Lung (tissue), 12 donors: ENCODE measurements around the gene ULK4. TPM values are rescaled to one million over a fixed set of nuclear protein-coding genes. Genes with fewer than 3 reads are reported as not detected.
"Not testable (repeated sequence)": the region's sequence is repeated elsewhere in the genome, so short reads cannot be mapped to it uniquely, and the experiment has no call there.

Experiments used
- ATAC-seq: fragments of 200-7000 bp; cut with Tn5 transposase; one replicate; pipeline ENCODE4 v1.9.1; 2020; ENCODE audit warnings: moderate number of reproducible peaks; ENCODE audit not compliant: insufficient read depth, low FRiP score
- DNase-seq, 3 donors: peaks; one replicate each; pipeline ENCODE4 v3.0.0-alpha.2; 2013 to 2017
- H3K27ac ChIP-seq, 2 donors: one replicate each; pipeline ENCODE4 v1.5.1; 2013; ENCODE audit warnings: mild to moderate bottlenecking in 2 of 2, moderate library complexity in 2 of 2, control low read depth in 1 of 2, inconsistent platforms in 1 of 2, low read depth in 1 of 2, low read length in 1 of 2
- H3K27me3 ChIP-seq, 3 donors: one replicate each; pipeline ENCODE4 v1.5.1; 2013; ENCODE audit warnings: low read length in 2 of 3; ENCODE audit not compliant: control insufficient read depth in 3 of 3, insufficient read depth in 3 of 3
- H3K36me3 ChIP-seq, 4 donors: one replicate each; pipeline ENCODE4 v1.5.1; 2013; ENCODE audit warnings: low read length in 4 of 4, mild to moderate bottlenecking in 1 of 4, moderate library complexity in 1 of 4; ENCODE audit not compliant: control insufficient read depth in 4 of 4, insufficient read depth in 4 of 4
- H3K4me1 ChIP-seq, 5 donors: one replicate each; pipeline ENCODE4 v1.5.1; 2013; ENCODE audit warnings: low read length in 5 of 5, mild to moderate bottlenecking in 2 of 5, moderate library complexity in 1 of 5; ENCODE audit not compliant: control insufficient read depth in 5 of 5, insufficient read depth in 5 of 5
- H3K4me3 ChIP-seq: one replicate; pipeline ENCODE4 v1.5.1; 2013; ENCODE audit warnings: mild to moderate bottlenecking, control low read depth, moderate library complexity
- H3K9ac ChIP-seq, 2 donors: one replicate each; pipeline ENCODE4 v1.5.1; 2013; ENCODE audit warnings: low read length in 2 of 2, control low read depth in 1 of 2; ENCODE audit not compliant: insufficient read depth in 1 of 2
- H3K9me3 ChIP-seq, 4 donors: one replicate each; pipeline ENCODE4 v1.5.1; 2013; ENCODE audit warnings: low read length in 3 of 4, mild to moderate bottlenecking in 1 of 4, moderate library complexity in 1 of 4; ENCODE audit not compliant: control insufficient read depth in 4 of 4, insufficient read depth in 3 of 4
- WGBS, 2 donors: extraction: QIAGEN DNeasy Blood & Tissue Kit; methylation state at CpG; one replicate each; pipeline ENCODE4 v1.1.7; 2013; 5-methylcytosine and 5-hydroxymethylcytosine counted together
- polyA plus RNA-seq, 2 donors: library from polyadenylated mRNA; stranded (reverse); fragments of 200-250 nt; gene quantifications; one replicate each; pipeline ENCODE4 v1.2.1, GENCODE V29; 2013
- total RNA-seq, 2 donors: library from RNA; depleted of rRNA in 1 of 2; stranded (reverse); fragments of >200 nt in 1 of 2; gene quantifications; one replicate each; pipeline ENCODE4 v1.2.1, GENCODE V29; 2014 to 2021
- TF ChIP-seq, protein P1 (sequence below): IDR thresholded peaks from 2 replicates; pipeline ENCODE4 v1.5.1; 2012; ENCODE audit warnings: mild to moderate bottlenecking; ENCODE audit errors: control extremely low read depth, extremely low read depth
- donor health status: control.
- donor health status: control.
- donor health status: Bipolar disorder and iron deficiency.
- donor health status: healthy.
- donor health status: DM: yes; HTN: yes; CAD: no.

Gene ULK4
- total and polyA plus RNA-seq, 4 donors = 2.8 to 56.0 (median 12.6) TPM

DNA sequence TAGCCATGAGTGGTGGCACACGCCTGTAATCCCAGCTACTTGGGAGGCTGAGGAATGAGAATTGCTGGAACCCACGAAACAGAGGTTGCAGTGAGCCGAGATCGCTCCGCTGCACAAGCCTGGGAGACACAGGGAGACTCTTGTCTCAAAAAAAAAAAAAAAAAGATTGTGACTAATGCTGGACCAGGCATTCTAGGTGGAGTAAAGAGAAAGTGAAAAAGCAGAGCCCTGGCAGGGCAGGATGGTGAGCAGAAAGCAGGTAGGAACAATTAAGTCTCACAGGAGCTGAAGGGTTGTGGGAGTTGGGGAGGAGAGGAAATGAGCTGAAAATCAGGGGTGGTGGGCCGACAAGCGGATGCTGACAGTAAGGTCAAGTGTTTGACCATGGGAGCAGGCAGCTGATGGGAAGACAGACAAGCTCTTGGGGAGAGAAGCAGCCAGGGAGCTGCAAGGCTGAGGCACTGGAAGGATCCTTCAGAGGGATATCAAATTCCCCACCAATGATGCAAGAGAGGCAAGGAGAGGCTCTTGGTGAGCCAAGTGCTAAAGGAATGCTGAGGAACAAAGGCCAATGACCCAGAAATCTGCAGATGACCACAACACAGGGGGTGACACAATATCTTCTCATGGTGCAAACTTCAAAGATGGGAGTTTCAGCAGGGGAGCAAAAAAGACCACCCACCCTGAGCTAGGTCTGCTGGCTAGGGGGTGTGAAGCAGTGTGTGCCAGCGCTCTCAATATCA is 251.1 kb downstream of the ULK4 start:
- Histone ChIP-seq H3K36me3 (no peaks in the 10 kb centered on the region), H3K27me3 (no peaks in the 10 kb centered on the region), H3K9me3 (peaks cover 0 to 3% (median 0%) of the 10 kb centered on the region in 4 donors), H3K4me1 (peaks cover 0 to 5% (median 0%) of the 10 kb centered on the region in 5 donors), H3K27ac (no peak overlapping the region), H3K9ac (no peak overlapping the region), H3K4me3 (no peak overlapping the region)
- WGBS, 2 donors = 93 to 94% methylated on average over 8 of the region's 8 CpGs
- TF ChIP-seq, protein P1, sequence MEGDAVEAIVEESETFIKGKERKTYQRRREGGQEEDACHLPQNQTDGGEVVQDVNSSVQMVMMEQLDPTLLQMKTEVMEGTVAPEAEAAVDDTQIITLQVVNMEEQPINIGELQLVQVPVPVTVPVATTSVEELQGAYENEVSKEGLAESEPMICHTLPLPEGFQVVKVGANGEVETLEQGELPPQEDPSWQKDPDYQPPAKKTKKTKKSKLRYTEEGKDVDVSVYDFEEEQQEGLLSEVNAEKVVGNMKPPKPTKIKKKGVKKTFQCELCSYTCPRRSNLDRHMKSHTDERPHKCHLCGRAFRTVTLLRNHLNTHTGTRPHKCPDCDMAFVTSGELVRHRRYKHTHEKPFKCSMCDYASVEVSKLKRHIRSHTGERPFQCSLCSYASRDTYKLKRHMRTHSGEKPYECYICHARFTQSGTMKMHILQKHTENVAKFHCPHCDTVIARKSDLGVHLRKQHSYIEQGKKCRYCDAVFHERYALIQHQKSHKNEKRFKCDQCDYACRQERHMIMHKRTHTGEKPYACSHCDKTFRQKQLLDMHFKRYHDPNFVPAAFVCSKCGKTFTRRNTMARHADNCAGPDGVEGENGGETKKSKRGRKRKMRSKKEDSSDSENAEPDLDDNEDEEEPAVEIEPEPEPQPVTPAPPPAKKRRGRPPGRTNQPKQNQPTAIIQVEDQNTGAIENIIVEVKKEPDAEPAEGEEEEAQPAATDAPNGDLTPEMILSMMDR = no peak
- DNase-seq (no peak), ATAC-seq (no peak)

DNA sequence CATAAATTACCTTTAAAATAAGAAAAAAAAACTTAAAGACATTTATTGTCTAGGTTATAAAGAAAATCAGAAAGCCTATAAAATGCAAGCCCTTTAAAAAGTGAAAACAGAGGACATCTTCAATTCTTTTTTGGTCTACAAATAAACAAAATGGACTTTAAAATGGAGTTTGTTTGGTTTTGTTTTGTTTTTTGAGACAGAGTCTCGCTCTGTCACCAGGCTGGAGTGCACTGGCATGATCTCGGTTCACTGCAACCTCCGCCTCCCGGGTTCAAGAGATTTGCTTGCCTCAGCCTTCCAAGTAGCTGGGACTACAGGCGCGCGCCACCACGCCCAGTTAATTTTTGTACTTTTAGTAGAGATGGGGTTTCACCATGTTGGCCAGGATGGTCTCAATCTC is 252.7 kb downstream of the ULK4 start:
- not testable (repeated sequence) for DNase-seq, H3K9ac ChIP-seq, H3K27ac ChIP-seq, H3K36me3 ChIP-seq, H3K27me3 ChIP-seq, H3K4me3 ChIP-seq, H3K4me1 ChIP-seq, ATAC-seq, H3K9me3 ChIP-seq
- WGBS, 2 donors = 96 to 97% methylated on average over 8 of the region's 8 CpGs

DNA sequence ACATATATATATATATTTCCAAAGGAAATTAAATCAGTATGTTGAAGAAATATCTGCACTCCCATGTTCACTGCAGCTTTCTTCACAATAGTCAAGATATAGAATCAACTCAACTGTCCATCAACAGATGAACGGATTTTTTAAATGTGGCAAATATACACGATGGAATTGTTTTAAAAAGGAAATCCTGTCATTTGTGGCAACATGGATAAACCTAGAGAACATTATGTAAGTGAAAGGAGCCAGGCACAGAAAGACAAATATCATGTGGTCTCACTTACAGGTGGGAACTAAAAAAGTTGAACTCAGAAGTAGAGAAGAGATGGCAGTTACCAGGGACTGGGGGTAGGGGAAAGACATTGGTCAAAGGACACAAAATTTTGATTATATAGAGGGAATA is 253.7 kb downstream of the ULK4 start:
- no peak for ATAC-seq
- Histone ChIP-seq H3K9me3 (peaks cover 0 to 3% (median 0%) of the 10 kb centered on the region in 4 donors), H3K27me3 (no peaks in the 10 kb centered on the region), H3K4me1 (peaks cover 0 to 5% (median 0%) of the 10 kb centered on the region in 5 donors), H3K4me3 (no peak overlapping the region), H3K9ac (no peak overlapping the region), H3K36me3 (no peaks in the 10 kb centered on the region), H3K27ac (no peak overlapping the region)
- TF ChIP-seq, protein P1 = no peak
- no peak for DNase-seq
- WGBS, 2 donors = 51 to 62% methylated on average over 2 of the region's 2 CpGs

DNA sequence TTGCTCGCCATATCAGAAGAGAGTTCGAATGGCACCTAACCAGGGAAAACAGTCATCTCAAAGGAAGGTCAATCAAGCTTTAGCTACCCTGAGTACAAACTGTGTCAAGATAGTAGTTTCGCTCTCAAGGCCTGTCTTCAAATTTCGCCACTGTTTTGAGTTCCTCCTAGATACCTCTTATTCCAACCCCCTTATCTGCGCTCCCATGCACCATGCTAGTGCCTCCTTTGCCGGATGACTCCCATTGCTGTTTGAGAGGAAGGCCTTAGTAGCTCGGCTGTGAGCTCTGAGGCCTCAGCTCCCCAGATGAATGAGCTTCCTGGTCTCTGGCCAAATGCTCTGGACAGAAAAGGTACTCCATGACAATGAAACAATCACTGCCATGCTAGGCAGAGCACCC is 256.0 kb downstream of the ULK4 start:
- H3K27ac ChIP-seq = no peak overlapping the region
- DNase-seq (no peak), ATAC-seq (no peak)
- TF ChIP-seq, protein P1 = no peak
- no peaks in the 10 kb centered on the region for H3K36me3 ChIP-seq
- H3K27me3 ChIP-seq = no peaks in the 10 kb centered on the region
- no peak overlapping the region for H3K4me3 ChIP-seq
- peaks cover 0 to 2% (median 0%) of the 10 kb centered on the region in 5 donors for H3K4me1 ChIP-seq
- 95 to 97% methylated on average over 7 of the region's 7 CpGs for WGBS, 2 donors
- H3K9ac ChIP-seq = no peak overlapping the region
- no peaks in the 10 kb centered on the region for H3K9me3 ChIP-seq
